GM18907 (cell line): ENCODE results near the gene ALDH3A2.

ENCODE experiments used
- ATAC-seq: cut with Tn5 transposase; IDR thresholded peaks from one replicate; pipeline ENCODE4 v1.9.1; 2021; ENCODE audit warnings: mild to moderate bottlenecking, moderate library complexity; ENCODE audit not compliant: unreplicated experiment

The ALDH3A2 gene

GRCh38 chr17:19648475-19649273 lies at the start of gene ALDH3A2:
Gene ALDH3A2 (plus strand): TSS chr17:19648751. CDS start chr17:19648972, 221 bp downstream.
- ATAC-seq: peak; percentile 95

GRCh38 chr17:19610311-19610710 lies 38.2 kb upstream of the ALDH3A2 start:
- no peak for ATAC-seq

DNA sequence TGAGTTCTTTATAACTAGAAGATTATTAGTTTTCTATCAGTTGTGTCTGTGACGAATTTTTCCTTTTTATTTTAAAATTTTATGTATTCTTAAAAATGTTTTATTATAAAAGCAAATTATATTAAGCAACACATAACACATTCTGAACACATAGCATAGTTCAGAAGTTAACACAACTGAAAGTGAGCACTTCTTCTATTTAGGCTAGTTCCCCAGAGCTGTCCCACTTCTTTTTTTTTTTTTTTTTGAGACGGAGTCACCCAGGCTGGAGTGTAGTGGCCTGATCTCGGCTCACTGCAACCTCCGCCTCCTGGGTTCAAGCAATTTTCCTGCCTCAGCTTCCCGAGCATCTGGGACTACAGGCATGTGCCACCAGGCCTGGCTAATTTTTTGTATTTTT lies 37.7 kb upstream of the ALDH3A2 start:
- no peak for ATAC-seq

GRCh38 chr17:19613979-19614378 lies 34.6 kb upstream of the ALDH3A2 start:
- no peak for ATAC-seq

DNA sequence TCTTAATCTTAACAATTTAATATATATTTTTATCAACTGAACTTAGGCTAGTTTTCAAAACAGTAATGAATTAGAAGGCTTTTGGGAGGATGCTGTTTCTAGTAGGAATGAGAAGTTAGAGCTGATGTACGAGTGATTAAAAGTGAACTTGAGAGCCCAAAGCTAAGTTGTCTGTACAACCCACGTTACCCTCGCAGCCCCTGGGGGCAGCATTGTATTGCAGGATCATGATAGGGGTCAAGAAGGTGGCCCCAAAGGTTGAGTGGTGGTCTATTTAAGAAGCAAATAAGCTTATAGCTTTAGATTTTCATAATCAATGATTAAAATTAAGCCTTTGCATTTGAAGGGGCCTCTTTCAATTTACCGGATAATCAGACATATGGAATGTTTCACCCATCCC lies 33.7 kb upstream of the ALDH3A2 start:
- no peak for ATAC-seq

- no peak for ATAC-seq
These were observed 30.5 kb upstream of the ALDH3A2 start for GRCh38 chr17:19618015-19618414.

DNA sequence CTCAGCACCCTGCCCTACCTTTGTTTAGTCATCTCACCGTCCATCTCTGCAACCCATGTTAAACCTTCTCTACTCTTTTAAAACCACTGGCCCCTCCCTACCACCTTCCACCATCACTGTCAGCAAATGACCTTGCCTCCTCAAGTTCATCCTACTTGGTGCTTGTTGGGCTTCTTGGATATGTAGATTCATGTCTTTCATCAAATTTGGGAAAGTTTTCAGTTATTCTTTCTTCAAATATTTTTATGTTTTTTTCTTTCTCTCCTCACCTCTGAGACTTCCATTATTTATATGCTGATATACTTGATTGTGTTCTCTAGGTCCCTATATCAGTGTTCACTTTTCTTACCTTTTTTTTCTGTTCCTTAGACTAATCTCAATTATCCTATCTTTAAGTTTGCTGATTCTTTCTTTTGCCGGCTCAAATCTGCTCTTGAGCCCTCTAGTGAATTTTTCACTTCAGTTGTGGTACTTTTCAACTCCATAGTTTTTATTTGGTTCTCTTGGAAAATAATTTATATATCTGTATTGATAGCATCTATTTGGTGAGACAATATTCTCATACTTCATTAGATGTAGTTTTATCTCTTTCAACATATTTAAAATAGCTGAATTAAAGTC lies 28.7 kb upstream of the ALDH3A2 start:
- ATAC-seq: no peak

DNA sequence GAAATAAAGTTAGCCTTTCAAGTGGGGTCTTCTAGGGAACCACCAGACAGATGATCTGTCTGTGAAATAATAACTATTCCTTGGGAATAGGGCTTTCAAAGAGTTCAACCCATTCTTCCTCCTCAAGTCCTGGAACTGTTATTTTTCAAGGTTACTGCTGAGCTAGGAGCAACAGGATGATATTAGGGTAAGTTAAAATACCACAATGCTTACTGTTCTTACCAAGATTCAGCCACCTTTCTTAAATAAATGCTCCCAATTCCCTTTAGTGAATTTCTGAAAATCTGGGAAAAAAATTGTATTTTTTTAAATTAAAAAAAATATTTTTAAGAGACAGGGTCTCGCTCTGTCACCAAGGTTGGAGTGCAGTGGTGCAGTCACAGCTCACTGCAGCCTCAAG lies 26.9 kb upstream of the ALDH3A2 start:
- ATAC-seq: no peak

DNA sequence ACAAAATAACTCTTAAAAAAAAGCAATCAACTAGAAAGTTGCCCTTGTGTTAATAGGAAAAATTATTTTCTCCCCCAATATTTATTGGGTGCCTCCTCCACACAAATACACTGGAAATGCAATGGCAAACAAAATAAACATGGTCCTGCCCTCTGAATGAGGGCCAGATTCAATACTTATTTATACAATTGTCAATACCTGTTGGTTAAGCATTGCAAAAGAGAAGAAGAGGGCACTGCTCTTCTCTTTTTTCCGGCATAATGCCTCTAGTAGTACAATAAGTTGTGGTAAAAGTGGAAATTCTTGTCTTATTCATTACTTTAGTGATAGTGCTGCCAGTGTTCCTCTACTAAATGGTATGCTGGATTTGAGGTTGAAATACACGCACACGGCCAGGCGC lies 22.5 kb upstream of the ALDH3A2 start:
- ATAC-seq: no peak

- ATAC-seq: no peak
These were observed 19.1 kb upstream of the ALDH3A2 start for GRCh38 chr17:19629449-19629848.

- no peak for ATAC-seq
These were observed 18.5 kb upstream of the ALDH3A2 start for GRCh38 chr17:19630035-19630434.

DNA sequence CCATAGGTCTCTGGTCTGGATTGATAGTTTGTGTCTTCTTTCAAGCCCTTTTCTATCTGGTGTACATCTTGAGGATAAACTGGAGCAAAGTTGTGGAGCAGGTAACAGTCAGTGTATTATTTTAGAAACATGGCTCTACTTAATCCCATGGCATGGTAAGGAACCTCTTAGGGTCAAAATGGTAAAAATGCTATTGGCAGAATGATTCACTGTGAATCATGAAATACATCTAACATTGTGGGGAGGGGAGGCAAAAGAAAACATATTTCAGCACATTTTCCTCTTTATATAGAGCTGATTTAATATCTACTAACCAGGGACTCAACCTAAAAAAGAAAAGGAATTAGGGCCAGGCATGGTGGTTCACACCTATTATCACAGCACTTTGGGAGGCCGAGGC lies 17.9 kb upstream of the ALDH3A2 start:
- no peak for ATAC-seq

DNA sequence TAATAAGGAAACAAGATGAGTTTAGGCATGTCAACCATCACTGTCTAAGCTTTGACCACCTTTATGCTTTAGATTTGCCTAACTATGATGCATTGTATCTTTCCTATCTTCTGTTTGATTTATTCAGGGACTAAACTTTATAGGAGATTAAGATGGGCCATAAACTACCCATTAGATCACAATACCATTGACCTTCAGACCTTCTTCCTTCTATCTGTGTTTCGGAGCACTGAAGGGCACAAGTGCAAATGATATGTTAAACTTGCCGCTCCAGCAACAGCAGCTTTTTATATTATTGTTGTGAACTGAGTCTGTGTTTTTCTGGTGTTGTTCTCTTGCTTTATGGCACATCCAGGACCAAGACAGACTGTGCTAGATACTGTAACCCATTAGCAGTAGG lies 16.6 kb upstream of the ALDH3A2 start:
- no peak for ATAC-seq

DNA sequence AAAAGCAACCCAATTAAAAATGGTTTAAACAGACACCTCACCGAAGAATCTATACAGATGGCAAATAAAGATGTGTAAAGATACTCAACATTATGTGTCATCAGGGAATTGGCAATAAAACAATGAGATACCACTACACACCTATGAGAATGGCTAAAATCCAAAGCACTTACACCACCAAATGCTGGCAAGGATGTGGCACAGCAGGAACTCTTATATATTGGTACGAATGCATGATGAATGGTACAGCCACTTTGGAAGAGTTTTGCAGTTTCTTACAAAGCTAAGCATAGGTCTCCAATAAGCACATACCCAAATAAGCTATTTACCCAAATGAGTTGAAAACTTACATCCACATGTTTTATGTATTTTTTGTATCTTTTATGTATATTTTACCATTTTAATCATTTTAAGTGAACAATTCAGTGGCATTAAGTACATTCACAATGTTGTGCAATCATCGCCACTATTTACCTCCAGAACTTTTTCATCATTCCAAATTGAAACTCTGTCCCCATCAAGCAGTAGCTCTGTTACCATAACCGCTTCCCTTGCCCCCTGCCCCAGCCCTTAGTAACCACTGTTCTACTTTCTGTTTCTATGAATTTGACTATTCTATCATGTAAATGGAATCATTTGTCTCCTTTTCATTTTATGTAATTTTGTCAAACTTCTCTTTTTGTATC lies 6.7 kb upstream of the ALDH3A2 start:
- ATAC-seq: no peak

DNA sequence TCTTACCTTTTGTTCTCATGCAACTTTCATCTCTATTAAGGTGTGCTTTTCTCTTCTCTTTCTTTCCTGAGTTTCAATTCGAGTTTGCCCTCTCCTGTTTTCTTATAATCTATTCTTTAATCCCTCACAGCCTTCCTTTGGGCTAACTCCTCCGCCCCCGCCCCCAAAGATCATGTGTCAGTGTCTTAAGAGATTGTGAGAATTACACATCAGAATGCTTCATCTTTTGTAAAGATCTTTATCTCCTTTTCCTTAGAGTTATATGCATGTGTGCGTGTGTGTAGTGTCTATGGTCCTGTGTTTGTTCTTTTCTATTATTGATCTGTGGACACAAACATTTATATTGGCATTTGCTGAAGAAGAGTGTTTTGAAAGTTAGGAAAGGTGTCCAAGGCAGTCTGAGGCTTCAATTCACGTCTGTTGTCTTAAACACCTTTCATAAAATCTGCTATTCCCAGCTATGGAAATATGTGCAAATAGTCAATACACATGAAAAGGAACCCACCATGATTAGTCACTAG lies 6.1 kb upstream of the ALDH3A2 start:
- ATAC-seq: no peak

DNA sequence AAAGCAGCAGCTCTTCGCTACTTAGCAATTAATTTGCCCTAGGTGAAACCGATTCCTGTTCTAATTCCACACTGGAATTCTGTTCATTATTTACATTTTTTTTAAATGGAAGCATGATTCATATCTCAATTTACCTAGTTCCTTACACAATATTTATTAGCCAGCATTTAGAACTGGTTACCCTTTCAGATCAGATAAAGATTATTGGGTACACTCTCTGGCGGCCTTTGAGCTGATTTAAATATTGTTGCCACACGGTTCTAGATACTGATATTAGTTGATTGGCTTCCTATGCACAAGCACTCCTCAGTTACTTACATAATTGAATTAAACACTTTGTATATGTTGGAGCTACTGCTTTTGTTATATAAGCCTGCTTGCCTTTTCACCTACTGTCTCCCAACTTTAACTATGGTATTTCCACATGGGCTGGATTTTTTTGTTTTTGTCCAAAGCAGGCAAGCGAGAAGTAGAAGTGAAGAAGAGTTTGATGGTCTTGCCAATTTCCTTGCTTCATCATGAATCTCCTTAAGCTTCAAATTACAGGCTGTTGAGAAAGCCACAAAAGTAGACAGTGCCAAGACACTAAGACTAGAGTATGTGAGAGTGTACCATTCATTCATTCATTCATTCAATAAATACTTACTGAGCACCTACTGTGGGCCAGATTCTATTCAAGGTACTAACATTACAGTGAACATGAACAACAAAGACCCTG lies 3.9 kb upstream of the ALDH3A2 start:
- no peak for ATAC-seq

DNA sequence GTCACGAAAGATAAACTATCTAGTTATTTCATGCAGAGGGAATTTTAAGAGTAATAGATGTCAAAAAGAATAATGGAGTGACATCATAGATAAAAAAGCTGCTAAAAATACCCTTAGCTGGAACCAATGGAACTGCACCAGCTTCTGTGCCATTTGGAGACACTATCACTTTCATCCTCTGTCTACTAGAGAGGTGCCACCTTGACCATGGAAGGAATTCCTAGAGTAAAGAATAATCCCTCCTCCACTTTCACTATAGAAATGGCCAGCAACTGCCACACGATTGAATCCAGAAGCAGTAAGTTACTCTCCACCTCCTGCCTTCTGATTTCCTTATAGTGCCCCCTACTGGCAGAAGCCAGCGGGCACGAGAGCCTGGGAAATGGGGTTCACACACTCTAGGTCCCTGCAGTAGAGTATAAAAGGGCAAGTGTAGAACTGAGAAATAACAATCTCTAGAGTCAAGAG lies 2.8 kb upstream of the ALDH3A2 start:
- no peak for ATAC-seq

- no peak for ATAC-seq
These were observed 1.5 kb upstream of the ALDH3A2 start for GRCh38 chr17:19646788-19647696.

- ATAC-seq: peak; percentile 44
These were observed 665 bp upstream of the ALDH3A2 start for GRCh38 chr17:19647697-19648474.
